ENCODE measurements around the gene NEURL1. TPM values are rescaled to one million over a fixed set of nuclear protein-coding genes. Genes with fewer than 3 reads are reported as not detected.
"Not testable (repeated sequence)": the region's sequence is repeated elsewhere in the genome, so short reads cannot be mapped to it uniquely, and the experiment has no call there.

The NEURL1 gene
- total RNA-seq, 3 donors from 2014 or later (not counting 1 experiment from before 2014, with no cell fraction given) = 0.95 to 8.5 (median 1.5) TPM

GRCh38 chr10:103502849-103503660 is 9.6 kb downstream of the NEURL1 start:
- Mint-ChIP-seq H3K4me3 (no peak overlapping the region), H3K27me3 (ENCODE audit: low read depth in 2 of 2) (peaks cover 30 to 37% of the 10 kb centered on the region in 2 donors), H3K27ac (peak overlapping the region in 1 of 2 donors; percentile 23), H3K36me3 (no peaks in the 10 kb centered on the region), H3K9me3 (no peaks in the 10 kb centered on the region), H3K4me1 (peaks cover 13 to 27% of the 10 kb centered on the region in 2 donors)
- no peak for ATAC-seq
- H3K9me3 ChIP-seq (ENCODE audit: control insufficient read depth, insufficient read depth, low read length) = no peaks in the 10 kb centered on the region
- no peak overlapping the region for H3K27ac ChIP-seq (ENCODE audit: low read length)
- intact Hi-C loops (cut with micrococcal nuclease) = no loop called here
- H3K4me3 ChIP-seq (ENCODE audit: low read length) = no peak overlapping the region
- peaks cover 4% of the 10 kb centered on the region for H3K27me3 ChIP-seq (ENCODE audit: control insufficient read depth, insufficient read depth, low read length)
- H3K36me3 ChIP-seq (ENCODE audit: control insufficient read depth, insufficient read depth, low read length) = no peaks in the 10 kb centered on the region
- peaks cover 25% of the 10 kb centered on the region for H3K4me1 ChIP-seq (ENCODE audit: control insufficient read depth, insufficient read depth, low read length)
- no peak for DNase-seq
- WGBS (ENCODE audit: insufficient coverage) = 74% methylated on average over 12 of the region's 13 CpGs
- TF ChIP-seq CTCF (IDR thresholded peaks at IDR 0.05) = no peak

- H3K4me1 ChIP-seq (ENCODE audit: control insufficient read depth, insufficient read depth, low read length) = peaks cover 25% of the 10 kb centered on the region
- intact Hi-C loops (cut with micrococcal nuclease); H3K4me3 ChIP-seq (ENCODE audit: low read length); H3K9me3 Mint-ChIP-seq; H3K27ac ChIP-seq (ENCODE audit: low read length); DNase-seq; H3K4me3 Mint-ChIP-seq; ATAC-seq; H3K36me3 Mint-ChIP-seq; H3K9me3 ChIP-seq (ENCODE audit: control insufficient read depth, insufficient read depth, low read length); H3K36me3 ChIP-seq (ENCODE audit: control insufficient read depth, insufficient read depth, low read length); H3K27me3 ChIP-seq (ENCODE audit: control insufficient read depth, insufficient read depth, low read length): not testable (repeated sequence)
- Mint-ChIP-seq H3K4me1 (peaks cover 13 to 27% of the 10 kb centered on the region in 2 donors), H3K27ac (peak overlapping the region; percentile 2 to 76), H3K27me3 (ENCODE audit: low read depth in 2 of 2) (peaks cover 30 to 37% of the 10 kb centered on the region in 2 donors)
- 83% methylated on average over 6 of the region's 6 CpGs for WGBS (ENCODE audit: insufficient coverage)
These were observed 10.3 kb downstream of the NEURL1 start for GRCh38 chr10:103503777-103504176.

- WGBS (ENCODE audit: insufficient coverage) = 15% methylated on average over 6 of the region's 10 CpGs
- DNase-seq = peak in 1 of 2 donors; percentile 69
- intact Hi-C loops (cut with micrococcal nuclease) = no loop called here
These were observed 10.8 kb downstream of the NEURL1 start for GRCh38 chr10:103504181-103504783.

More at GRCh38 chr10:103504181-103504783, 10.8 kb downstream of the NEURL1 start:
- ATAC-seq = peak; percentile 52 to 88 (median 83)
- H3K9me3 ChIP-seq (ENCODE audit: control insufficient read depth, insufficient read depth, low read length) = no peaks in the 10 kb centered on the region
- no peaks in the 10 kb centered on the region for H3K36me3 ChIP-seq (ENCODE audit: control insufficient read depth, insufficient read depth, low read length)
- peaks cover 4% of the 10 kb centered on the region for H3K27me3 ChIP-seq (ENCODE audit: control insufficient read depth, insufficient read depth, low read length)
- Mint-ChIP-seq H3K4me3 (peak overlapping the region; percentile 4), H3K36me3 (no peaks in the 10 kb centered on the region), H3K4me1 (peaks cover 13 to 27% of the 10 kb centered on the region in 2 donors), H3K9me3 (no peaks in the 10 kb centered on the region), H3K27ac (peak overlapping the region; percentile 2 to 76), H3K27me3 (ENCODE audit: low read depth in 2 of 2) (peaks cover 30 to 36% of the 10 kb centered on the region in 2 donors)
- no peak overlapping the region for H3K4me3 ChIP-seq (ENCODE audit: low read length)
- H3K27ac ChIP-seq (ENCODE audit: low read length) = no peak overlapping the region
- TF ChIP-seq CTCF (IDR thresholded peaks at IDR 0.05) = no peak
- peaks cover 25% of the 10 kb centered on the region for H3K4me1 ChIP-seq (ENCODE audit: control insufficient read depth, insufficient read depth, low read length)

Data from natural killer cell (primary cell).